A673 (cell line): Measurements from ENCODE around the gene MEOX2.

Experiments used
- EZH2 ChIP-seq: fragments of 200-600 bp; sonication (generic); IDR thresholded peaks from 2 replicates; pipeline ENCODE4 v1.6.1; 2017; ENCODE audit warnings: borderline replicate concordance, low read depth, mild to moderate bottlenecking, mixed read lengths, antibody characterized with exemption, low read length; ENCODE audit not compliant: poor library complexity, severe bottlenecking
- TF ChIP-seq, protein P1 (sequence below): fragments of 300-800, 200-600 bp; sonication (generic); conservative IDR thresholded peaks from 2 replicates; pipeline ENCODE4 v1.5.1; 2017; ENCODE audit warnings: low read depth, mild to moderate bottlenecking, antibody characterized with exemption, low read length, moderate library complexity, mixed read lengths

DNA sequence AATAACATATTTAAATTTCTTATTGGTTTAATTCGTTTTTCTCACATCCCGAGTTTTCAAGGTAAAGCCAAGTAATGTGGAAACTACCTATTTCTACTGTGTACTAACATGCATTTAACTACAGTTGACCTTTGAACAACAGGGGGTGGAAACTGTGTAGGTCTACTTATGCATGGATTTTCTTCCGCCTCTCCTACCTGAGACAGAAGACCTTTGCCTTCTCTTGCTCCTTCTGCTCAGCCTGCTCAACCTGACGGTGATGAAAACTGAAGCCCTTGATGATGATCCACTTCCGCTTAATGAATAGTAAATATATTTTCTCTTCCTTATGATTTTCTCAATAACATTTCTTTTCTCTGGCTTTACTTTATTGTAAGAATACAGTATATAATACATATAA lies 18.5 kb downstream of the MEOX2 start:
- TF ChIP-seq, protein P1, sequence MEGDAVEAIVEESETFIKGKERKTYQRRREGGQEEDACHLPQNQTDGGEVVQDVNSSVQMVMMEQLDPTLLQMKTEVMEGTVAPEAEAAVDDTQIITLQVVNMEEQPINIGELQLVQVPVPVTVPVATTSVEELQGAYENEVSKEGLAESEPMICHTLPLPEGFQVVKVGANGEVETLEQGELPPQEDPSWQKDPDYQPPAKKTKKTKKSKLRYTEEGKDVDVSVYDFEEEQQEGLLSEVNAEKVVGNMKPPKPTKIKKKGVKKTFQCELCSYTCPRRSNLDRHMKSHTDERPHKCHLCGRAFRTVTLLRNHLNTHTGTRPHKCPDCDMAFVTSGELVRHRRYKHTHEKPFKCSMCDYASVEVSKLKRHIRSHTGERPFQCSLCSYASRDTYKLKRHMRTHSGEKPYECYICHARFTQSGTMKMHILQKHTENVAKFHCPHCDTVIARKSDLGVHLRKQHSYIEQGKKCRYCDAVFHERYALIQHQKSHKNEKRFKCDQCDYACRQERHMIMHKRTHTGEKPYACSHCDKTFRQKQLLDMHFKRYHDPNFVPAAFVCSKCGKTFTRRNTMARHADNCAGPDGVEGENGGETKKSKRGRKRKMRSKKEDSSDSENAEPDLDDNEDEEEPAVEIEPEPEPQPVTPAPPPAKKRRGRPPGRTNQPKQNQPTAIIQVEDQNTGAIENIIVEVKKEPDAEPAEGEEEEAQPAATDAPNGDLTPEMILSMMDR = no peak
- TF ChIP-seq EZH2 = no peak
